PC-3 (cell line): ENCODE results near the gene TNRC6B. TPM values are rescaled to one million over a fixed set of nuclear protein-coding genes. Genes with fewer than 3 reads are reported as not detected.

Experiments used
- ATAC-seq: fragments of 200-7000 bp; cut with Tn5 transposase; 2 replicates; pipeline ENCODE4 v1.9.1; 2020; ENCODE audit warnings: mild to moderate bottlenecking, moderate library complexity
- BruUV-seq: library from RNA; stranded (reverse); fragments of 400-500 nt; replicated peaks from 2 replicates; lab custom pipeline; 2021; lab: Mats Ljungman, UMichigan
- CTCF ChIA-PET: fragments of 300-600 bp; sonication (Branson Sonifier 250); formaldehyde crosslinking; loops from one replicate; lab custom pipeline; 2022; ENCODE audit warnings: antibody characterized with exemption; lab: Charles Lee
- POLR2A ChIA-PET: fragments of 300-600 bp; sonication (Branson Sonifier 250); formaldehyde crosslinking; loops from one replicate; lab custom pipeline; 2022; ENCODE audit warnings: antibody characterized with exemption; ENCODE audit not compliant: unreplicated experiment; lab: Charles Lee
- DNase-seq: peaks from one replicate; pipeline ENCODE4 v3.0.0-alpha.2; 2015
- H2AFZ ChIP-seq: fragments of 300-600 bp; sonication (generic); 2 replicates; pipeline ENCODE4 v1.6.0; 2016; ENCODE audit warnings: antibody characterized with exemption, low read length
- H3F3A ChIP-seq: fragments of 300-600 bp; sonication (generic); one replicate; pipeline ENCODE4 v1.6.0; 2017; ENCODE audit warnings: antibody characterized with exemption, low read length, control low read depth, mild to moderate bottlenecking; ENCODE audit not compliant: unreplicated experiment
- H3K27ac ChIP-seq: fragments of 300-600 bp; sonication (generic); 2 replicates; pipeline ENCODE4 v1.5.1; 2016; ENCODE audit warnings: mild to moderate bottlenecking, low read length
- H3K27me3 ChIP-seq: fragments of 300-600 bp; sonication (generic); 2 replicates; pipeline ENCODE4 v1.6.1; 2016; ENCODE audit warnings: low read length, mixed read lengths
- H3K36me3 ChIP-seq: fragments of 300-600 bp; sonication (generic); 2 replicates; pipeline ENCODE4 v1.6.1; 2016; ENCODE audit warnings: low read depth, mixed run types, low read length, mixed read lengths
- H3K4me1 ChIP-seq: fragments of 300-600 bp; sonication (generic); 2 replicates; pipeline ENCODE4 v1.5.1; 2016; ENCODE audit warnings: low read length; ENCODE audit not compliant: insufficient read depth
- H3K4me2 ChIP-seq: fragments of 300-600 bp; sonication (generic); 2 replicates; pipeline ENCODE4 v1.6.0; 2016; ENCODE audit warnings: low read length
- H3K4me3 ChIP-seq: fragments of 300-600 bp; sonication (generic); 2 replicates; pipeline ENCODE4 v1.5.1; 2016; ENCODE audit warnings: mild to moderate bottlenecking, low read length, mixed read lengths
- H3K79me2 ChIP-seq: fragments of 300-600 bp; sonication (generic); 2 replicates; pipeline ENCODE4 v1.6.1; 2017; ENCODE audit warnings: low read length, mixed read lengths
- H3K9ac ChIP-seq: fragments of 300-600 bp; sonication (generic); 2 replicates; pipeline ENCODE4 v1.6.0; 2016; ENCODE audit warnings: mild to moderate bottlenecking, low read length
- H3K9me2 ChIP-seq: fragments of 300-600 bp; sonication (generic); replicated peaks from 2 replicates; pipeline ENCODE4 v1.6.1; 2016; ENCODE audit warnings: mixed run types, low read length, mixed read lengths
- H3K9me3 ChIP-seq: fragments of 300-600 bp; sonication (generic); 2 replicates; pipeline ENCODE4 v1.6.1; 2016; ENCODE audit warnings: low read length, mixed read lengths
- H4K20me1 ChIP-seq: fragments of 300-600 bp; sonication (generic); 2 replicates; pipeline ENCODE4 v1.6.1; 2016; ENCODE audit warnings: low read length, mixed read lengths
- EZH2 ChIP-seq: fragments of 300-600 bp; sonication (generic); IDR thresholded peaks from one replicate; pipeline ENCODE4 v1.6.1; 2017; ENCODE audit warnings: antibody characterized with exemption, mild to moderate bottlenecking, low read length; ENCODE audit not compliant: unreplicated experiment
- EZH2phosphoT487 ChIP-seq: fragments of 300-600 bp; sonication (generic); IDR thresholded peaks from 2 replicates; pipeline ENCODE4 v1.6.1; 2018; ENCODE audit warnings: mild to moderate bottlenecking, antibody characterized with exemption, low read length, borderline replicate concordance
- intact Hi-C: fragments of 100-400 bp; cut with micrococcal nuclease; formaldehyde crosslinking; loops from 2 replicates; pipeline ENCODE4 v1.9.0; 2023
- total RNA-seq: library from RNA; depleted of rRNA; stranded (reverse); fragments of >200 nt; gene quantifications from 2 replicates; pipeline ENCODE4 v1.2.3, GENCODE V29; 2014
- TF ChIP-seq, protein P1 (sequence below): fragments of 300-600 bp; sonication (generic); conservative IDR thresholded peaks from 2 replicates; pipeline ENCODE4 v1.5.1; 2017; ENCODE audit warnings: antibody characterized with exemption, low read depth, mild to moderate bottlenecking, low read length

Gene TNRC6B
- total RNA-seq, 1 experiment from 2014 or later, result 21.3 TPM

DNA sequence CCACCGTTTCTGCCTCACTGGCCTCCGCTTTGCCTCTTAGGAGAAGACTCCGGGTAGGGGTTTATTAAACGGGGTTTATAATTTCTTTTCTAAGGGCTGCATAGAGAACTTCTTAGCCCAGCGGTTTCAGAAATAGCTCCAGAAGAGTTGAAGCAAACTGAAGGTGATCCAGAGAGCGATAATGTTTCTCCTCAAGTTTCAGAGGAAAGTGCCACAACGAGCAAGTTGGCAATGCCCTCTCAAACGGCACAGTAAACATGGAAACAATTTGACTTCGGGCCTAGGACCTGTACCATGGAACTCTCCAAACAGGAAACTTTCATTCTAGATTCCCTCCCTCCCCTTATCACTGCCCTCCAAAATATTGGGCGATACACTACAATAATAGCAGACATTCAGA lies 169.6 kb downstream of the TNRC6B start:
- no peaks in the 10 kb centered on the region for H3F3A ChIP-seq
- BruUV-seq, result TSS peak; percentile 56
- ChIA-PET CTCF (no interaction called here), POLR2A (interaction anchor here (0.7 kb wide), 1 partner anchor 193 kb away, joined by 4 read pairs; no protein-coding TSS in a partner anchor)
- TF ChIP-seq EZH2 (no peak), EZH2phosphoT487 (no peak)
- TF ChIP-seq, protein P1, sequence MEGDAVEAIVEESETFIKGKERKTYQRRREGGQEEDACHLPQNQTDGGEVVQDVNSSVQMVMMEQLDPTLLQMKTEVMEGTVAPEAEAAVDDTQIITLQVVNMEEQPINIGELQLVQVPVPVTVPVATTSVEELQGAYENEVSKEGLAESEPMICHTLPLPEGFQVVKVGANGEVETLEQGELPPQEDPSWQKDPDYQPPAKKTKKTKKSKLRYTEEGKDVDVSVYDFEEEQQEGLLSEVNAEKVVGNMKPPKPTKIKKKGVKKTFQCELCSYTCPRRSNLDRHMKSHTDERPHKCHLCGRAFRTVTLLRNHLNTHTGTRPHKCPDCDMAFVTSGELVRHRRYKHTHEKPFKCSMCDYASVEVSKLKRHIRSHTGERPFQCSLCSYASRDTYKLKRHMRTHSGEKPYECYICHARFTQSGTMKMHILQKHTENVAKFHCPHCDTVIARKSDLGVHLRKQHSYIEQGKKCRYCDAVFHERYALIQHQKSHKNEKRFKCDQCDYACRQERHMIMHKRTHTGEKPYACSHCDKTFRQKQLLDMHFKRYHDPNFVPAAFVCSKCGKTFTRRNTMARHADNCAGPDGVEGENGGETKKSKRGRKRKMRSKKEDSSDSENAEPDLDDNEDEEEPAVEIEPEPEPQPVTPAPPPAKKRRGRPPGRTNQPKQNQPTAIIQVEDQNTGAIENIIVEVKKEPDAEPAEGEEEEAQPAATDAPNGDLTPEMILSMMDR, result no peak
- peak overlapping the region; percentile 90 for H2AFZ ChIP-seq
- peak overlapping the region; percentile 89 for H3K4me2 ChIP-seq
- peaks cover 6% of the 10 kb centered on the region; the same call in 1 of the 2 replicates for H3K36me3 ChIP-seq
- H3K79me2 ChIP-seq, result peaks cover 34% of the 10 kb centered on the region
- H3K4me1 ChIP-seq, result peaks cover 6% of the 10 kb centered on the region; the same call in 1 of the 2 replicates
- DNase-seq (no peak), ATAC-seq (no peak)
- intact Hi-C loops, result loop anchor here (2.0 to 5.0 kb wide), 3 partner anchors 110 to 302 kb away; partner anchors contain the start of gene TNRC6B
- H3K9me2 ChIP-seq, result no peaks in the 10 kb centered on the region
- no peaks in the 10 kb centered on the region for H4K20me1 ChIP-seq
- H3K27me3 ChIP-seq, result no peaks in the 10 kb centered on the region
- peak overlapping the region; percentile 92 for H3K4me3 ChIP-seq
- H3K9ac ChIP-seq, result peak overlapping the region; percentile 83
- H3K9me3 ChIP-seq, result no peaks in the 10 kb centered on the region
- H3K27ac ChIP-seq, result peak overlapping the region; percentile 76

DNA sequence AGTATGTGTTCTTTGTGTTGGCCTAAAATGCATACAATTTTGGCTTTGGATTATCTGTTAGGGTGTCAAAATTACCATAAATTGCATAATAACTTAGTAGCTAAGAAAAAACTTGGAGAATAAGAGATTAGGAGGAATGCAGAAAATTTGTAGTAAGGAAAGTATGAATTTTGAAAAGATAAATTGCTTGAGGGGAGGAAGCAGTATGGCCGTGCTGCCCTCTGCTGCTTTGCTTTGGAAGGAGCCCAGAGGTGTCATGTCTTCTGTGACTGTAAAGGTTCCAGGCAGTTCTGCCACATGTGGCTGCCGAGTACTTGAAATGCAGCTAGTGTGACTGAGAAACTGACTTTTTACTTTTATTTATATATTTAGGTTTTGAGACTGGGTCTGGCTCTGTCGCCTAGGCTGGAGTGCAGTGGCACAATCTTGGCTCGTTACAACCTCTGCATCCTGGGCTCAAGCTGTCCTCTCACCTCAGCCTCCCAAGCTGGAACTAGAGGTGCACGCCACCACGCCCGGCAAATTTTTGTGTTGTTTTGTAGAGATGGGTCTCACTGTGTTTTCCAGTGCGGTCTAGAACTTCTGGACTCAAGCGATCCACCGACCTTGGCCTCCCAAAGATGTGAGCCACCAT lies 170.4 kb downstream of the TNRC6B start:
- ChIA-PET CTCF (interaction anchor here (0.5 kb wide), 1 partner anchor 62 kb away, joined by 3 read pairs; no protein-coding TSS in a partner anchor), POLR2A (no interaction called here)
- no peak overlapping the region; the same call in 1 of the 2 replicates for H3K9ac ChIP-seq
- ATAC-seq (0 out of 2 replicates have a peak, but pooled peaks have one; percentile 11), DNase-seq (peak; percentile 50)
- H3K9me3 ChIP-seq, result no peaks in the 10 kb centered on the region
- peaks cover 12% of the 10 kb centered on the region; the same call in 1 of the 2 replicates for H3K36me3 ChIP-seq
- H3K9me2 ChIP-seq, result no peaks in the 10 kb centered on the region
- H3K4me2 ChIP-seq, result peak overlapping the region; percentile 89
- H3F3A ChIP-seq, result no peaks in the 10 kb centered on the region
- intact Hi-C loops, result loop anchor here (5.0 kb wide), 2 partner anchors 111 to 171 kb away; partner anchors contain the start of gene TNRC6B
- no peak overlapping the region for H3K27ac ChIP-seq
- H3K4me1 ChIP-seq, result peaks cover 6% of the 10 kb centered on the region; the same call in 1 of the 2 replicates
- H3K79me2 ChIP-seq, result peaks cover 34% of the 10 kb centered on the region
- no peaks in the 10 kb centered on the region for H3K27me3 ChIP-seq
- no TSS peak for BruUV-seq
- H3K4me3 ChIP-seq, result peak overlapping the region; percentile 92
- H2AFZ ChIP-seq, result no peak overlapping the region
- no peaks in the 10 kb centered on the region for H4K20me1 ChIP-seq
- TF ChIP-seq, protein P1, result peak; percentile 78
- TF ChIP-seq EZH2 (no peak), EZH2phosphoT487 (no peak)

DNA sequence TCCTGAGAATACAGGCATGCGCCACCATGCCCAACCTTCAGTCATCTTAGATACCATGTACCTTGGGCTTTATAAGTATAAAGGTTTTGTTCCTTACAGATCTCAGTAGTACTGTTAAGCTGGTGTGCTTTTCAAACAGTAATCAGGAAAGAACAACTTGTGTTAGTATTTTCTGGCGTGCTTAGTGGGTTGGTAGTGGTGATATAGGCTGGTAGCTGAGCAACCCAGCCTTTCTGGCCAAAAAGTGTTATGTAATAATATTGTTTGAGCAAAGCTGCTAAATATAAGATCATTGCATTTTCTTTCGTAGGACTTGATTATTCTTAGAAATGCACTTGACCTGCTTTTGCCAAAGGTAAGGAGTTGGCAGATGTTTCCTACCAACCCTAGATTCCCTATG lies 175.0 kb downstream of the TNRC6B start:
- no peak overlapping the region for H2AFZ ChIP-seq
- no peaks in the 10 kb centered on the region for H3F3A ChIP-seq
- no TSS peak for BruUV-seq
- H3K4me2 ChIP-seq, result no peak overlapping the region
- H3K4me3 ChIP-seq, result no peak overlapping the region
- ChIA-PET POLR2A (no interaction called here), CTCF (no interaction called here)
- DNase-seq (no peak), ATAC-seq (no peak)
- intact Hi-C loops, result no loop called here
- H3K9ac ChIP-seq, result no peak overlapping the region
- H3K9me2 ChIP-seq, result no peaks in the 10 kb centered on the region
- H3K27me3 ChIP-seq, result no peaks in the 10 kb centered on the region
- TF ChIP-seq, protein P1, result no peak
- TF ChIP-seq EZH2phosphoT487 (no peak), EZH2 (no peak)
- H3K9me3 ChIP-seq, result no peaks in the 10 kb centered on the region
- peaks cover 2% of the 10 kb centered on the region; the same call in 1 of the 2 replicates for H3K4me1 ChIP-seq
- peaks cover 22% of the 10 kb centered on the region for H3K79me2 ChIP-seq
- peaks cover 16% of the 10 kb centered on the region; the same call in 1 of the 2 replicates for H3K36me3 ChIP-seq
- H3K27ac ChIP-seq, result no peak overlapping the region
- no peaks in the 10 kb centered on the region for H4K20me1 ChIP-seq
